ENCODE data around the gene RFNG.

RFNG gene

DNA sequence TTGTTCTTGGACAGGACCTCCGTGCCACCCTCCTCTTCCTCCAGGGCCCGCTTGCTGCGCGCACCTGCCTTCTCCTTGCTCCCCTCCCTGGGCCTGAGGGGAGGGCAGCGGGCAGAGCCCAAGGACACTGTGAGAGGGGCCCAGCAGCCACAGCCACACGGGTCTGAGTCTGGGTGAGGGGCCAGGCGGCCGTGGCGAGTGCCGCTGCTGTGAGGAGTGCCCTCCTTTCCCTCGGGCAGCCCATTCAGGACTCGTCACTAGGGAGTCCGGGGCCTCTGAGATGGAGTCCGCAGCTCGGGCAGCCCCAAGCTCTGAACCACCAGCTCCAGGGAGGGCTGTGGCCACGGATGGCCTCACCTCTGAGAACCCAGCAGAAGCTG lies 8.4 kb upstream of the RFNG start:
- H3K4me1 Mint-ChIP-seq (ENCODE audit: low read depth): peaks cover 3% of the 10 kb centered on the region
- H3K27me3 Mint-ChIP-seq (ENCODE audit: low read depth): no peaks in the 10 kb centered on the region
- H3K36me3 Mint-ChIP-seq (ENCODE audit: low read depth): peaks cover 3% of the 10 kb centered on the region
- H3K9me3 Mint-ChIP-seq: no peaks in the 10 kb centered on the region
- no peak overlapping the region for H3K27ac Mint-ChIP-seq
- no peak overlapping the region for H3K4me3 Mint-ChIP-seq

DNA sequence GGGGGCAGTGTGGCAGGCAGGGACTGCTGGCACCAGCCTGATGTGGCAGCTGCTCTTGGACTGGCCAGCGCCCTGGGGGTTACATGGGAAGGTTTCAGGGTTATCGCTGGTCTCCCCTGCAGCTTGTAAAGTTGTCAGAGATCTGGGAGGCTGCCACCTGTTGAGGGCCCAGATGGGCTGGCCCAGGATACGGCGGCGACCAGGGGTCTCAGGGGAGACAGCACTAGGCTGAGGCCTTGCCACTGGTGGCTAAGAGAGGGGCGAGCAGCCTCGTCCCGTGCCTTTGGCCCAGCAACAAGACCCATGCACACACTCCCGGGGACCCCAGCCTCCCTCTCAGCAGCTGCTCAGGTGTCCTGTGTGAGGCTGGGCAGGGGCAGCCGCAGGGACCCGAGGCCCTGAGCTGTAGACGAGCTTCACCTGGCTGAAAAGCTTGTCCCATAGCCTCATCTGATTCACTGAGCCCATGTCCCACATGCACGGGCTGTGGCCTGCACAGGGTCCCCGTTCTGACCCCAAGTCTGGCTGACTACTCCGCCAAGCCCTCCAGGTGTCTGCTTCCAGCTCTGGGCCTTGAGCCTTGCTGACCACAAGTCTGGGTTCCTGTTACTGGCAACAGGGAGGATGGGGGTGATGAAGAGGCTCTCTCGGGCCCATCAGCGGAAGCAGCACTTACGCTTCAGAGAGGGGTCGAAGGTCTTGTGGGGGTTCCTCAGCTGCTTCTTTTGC lies 7.8 kb upstream of the RFNG start:
- Mint-ChIP-seq H3K27ac (no peak overlapping the region), H3K27me3 (ENCODE audit: low read depth) (no peaks in the 10 kb centered on the region), H3K9me3 (no peaks in the 10 kb centered on the region), H3K4me3 (no peak overlapping the region), H3K36me3 (ENCODE audit: low read depth) (peaks cover 3% of the 10 kb centered on the region), H3K4me1 (ENCODE audit: low read depth) (peaks cover 3% of the 10 kb centered on the region)

DNA sequence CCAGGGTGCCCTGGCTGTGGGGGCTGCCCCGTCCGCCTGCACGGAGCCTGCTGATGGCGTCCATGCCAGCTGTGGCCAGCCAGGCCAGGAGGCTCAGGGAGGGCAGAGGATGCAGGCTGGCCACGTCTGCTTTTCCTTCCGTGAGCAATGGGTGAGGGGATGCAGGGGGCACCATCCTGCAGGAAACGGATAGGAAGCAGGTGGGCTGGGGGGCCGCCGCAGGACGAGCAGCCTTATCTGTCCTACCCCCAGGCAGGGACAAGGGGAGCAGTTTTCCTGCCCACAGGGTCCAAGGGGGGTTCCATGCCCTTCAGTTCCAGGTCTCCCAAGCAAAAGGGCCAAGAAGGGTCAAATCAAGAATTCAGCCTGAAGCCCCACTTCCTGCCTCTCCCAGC lies 7.2 kb upstream of the RFNG start:
- H3K27ac Mint-ChIP-seq: no peak overlapping the region
- H3K9me3 Mint-ChIP-seq: no peaks in the 10 kb centered on the region
- H3K4me3 Mint-ChIP-seq: no peak overlapping the region
- no peaks in the 10 kb centered on the region for H3K4me1 Mint-ChIP-seq (ENCODE audit: low read depth)
- no peaks in the 10 kb centered on the region for H3K27me3 Mint-ChIP-seq (ENCODE audit: low read depth)
- peaks cover 3% of the 10 kb centered on the region for H3K36me3 Mint-ChIP-seq (ENCODE audit: low read depth)

DNA sequence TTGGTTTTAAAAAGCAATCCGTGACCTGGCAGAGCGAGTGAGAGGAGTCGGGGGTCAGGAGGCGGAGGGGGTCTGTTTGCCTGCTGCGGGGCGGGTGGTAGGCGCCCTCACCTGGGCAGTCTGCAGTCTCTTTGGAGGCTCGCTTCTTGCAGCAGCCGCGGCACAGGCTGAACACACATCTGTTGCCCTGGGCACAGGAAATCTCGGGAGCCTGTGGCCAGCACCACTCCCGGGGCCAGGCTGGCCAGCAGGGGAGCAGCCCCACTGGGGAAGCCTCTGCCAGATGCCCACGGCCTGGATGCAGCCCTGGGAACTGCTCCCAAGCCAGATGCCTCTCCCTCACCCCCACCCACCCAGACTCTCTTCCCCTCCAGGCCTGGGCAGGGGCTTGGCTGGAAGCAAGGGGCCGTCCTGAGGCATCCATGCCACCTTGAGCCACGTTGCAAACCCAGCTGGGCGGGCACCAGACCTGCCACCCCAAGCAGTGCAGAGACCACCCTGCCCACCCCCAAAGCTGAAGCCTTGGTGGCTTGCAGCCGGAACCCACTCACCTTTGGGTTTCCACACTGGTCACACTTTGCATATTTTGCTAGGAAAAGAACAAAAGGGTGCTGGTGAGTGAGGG lies 6.7 kb upstream of the RFNG start:
- Mint-ChIP-seq H3K9me3 (no peaks in the 10 kb centered on the region), H3K27me3 (ENCODE audit: low read depth) (no peaks in the 10 kb centered on the region), H3K4me1 (ENCODE audit: low read depth) (peaks cover under 1% of the 10 kb centered on the region), H3K36me3 (ENCODE audit: low read depth) (peaks cover 3% of the 10 kb centered on the region), H3K27ac (no peak overlapping the region), H3K4me3 (no peak overlapping the region)

DNA sequence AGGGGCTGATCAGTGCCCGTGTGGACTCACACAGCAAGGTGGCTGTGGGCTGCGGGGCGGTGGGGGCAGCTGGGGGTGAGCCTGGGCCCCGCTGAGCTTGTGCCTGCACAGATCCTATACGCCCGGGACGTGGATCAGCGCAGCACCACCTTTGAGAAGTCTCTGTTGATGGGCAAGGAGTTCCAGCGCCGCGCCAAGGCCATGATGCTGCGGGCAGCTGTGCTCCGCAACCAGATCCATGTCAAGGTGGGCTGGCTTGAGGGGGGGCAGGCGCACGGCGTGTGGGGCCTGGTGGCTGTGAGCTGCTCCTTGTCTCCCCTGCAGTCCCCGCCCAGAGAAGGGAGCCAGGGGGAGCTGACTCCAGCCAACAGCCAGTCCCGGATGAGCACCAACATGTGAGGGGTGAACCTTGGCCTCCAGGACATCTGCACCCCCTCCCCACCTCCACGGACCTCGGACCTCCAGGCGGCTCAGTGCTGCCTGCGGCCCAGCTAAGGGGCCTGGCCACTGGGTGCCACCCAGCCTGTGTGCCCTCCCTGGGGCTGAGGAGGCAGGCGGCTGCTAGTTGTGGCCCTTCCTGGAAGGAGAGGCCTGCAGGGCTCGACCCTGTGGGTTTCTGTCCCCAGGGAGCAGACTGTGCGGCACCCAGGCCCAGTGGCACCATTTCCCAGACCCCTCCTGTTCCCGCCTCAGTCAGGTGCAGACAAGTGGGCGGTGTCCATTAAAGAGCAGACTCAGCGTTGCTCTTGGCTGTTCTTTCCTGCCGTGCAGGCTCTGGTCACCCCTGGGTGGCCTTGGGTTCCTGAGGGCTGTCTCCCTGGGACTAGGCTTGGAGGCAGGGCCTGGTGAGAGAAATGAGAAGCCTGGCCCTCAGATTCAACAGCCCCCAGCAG lies 5.4 kb upstream of the RFNG start:
- Mint-ChIP-seq H3K27ac (no peak overlapping the region), H3K4me3 (no peak overlapping the region), H3K36me3 (ENCODE audit: low read depth) (peaks cover 3% of the 10 kb centered on the region), H3K27me3 (ENCODE audit: low read depth) (no peaks in the 10 kb centered on the region), H3K4me1 (ENCODE audit: low read depth) (peaks cover 2% of the 10 kb centered on the region), H3K9me3 (no peaks in the 10 kb centered on the region)

DNA sequence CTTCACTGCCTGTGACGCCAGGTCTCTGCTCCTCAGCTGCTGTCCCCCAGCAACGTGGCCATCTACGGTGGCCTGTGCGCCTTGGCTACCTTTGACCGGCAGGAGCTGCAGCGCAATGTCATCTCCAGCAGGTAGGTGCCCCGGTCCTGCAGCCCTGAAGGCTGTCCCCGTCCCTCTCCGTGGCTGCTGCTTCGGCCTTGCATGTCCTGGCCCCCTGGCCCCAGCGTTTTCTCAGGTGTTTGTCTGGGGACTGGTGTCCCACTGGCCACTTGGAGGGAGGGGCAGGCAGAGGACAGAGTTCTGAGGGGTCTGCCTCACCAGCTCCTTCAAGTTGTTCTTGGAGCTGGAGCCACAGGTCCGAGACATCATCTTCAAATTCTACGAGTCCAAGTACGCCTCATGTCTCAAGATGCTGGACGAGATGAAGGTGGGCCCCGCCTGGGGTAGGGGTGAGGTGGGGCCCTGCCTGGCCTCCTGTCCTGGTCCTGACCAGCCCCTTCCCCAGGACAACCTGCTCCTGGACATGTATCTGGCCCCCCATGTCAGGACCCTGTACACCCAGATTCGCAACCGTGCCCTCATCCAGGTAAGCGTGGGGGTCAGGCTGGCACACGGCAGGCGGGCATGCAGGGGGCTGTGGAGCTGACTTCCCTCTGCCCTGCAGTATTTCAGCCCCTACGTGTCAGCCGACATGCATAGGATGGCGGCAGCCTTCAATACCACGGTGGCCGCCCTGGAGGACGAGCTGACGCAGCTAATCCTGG lies 4.5 kb upstream of the RFNG start:
- Mint-ChIP-seq H3K27ac (no peak overlapping the region), H3K4me3 (no peak overlapping the region), H3K27me3 (ENCODE audit: low read depth) (no peaks in the 10 kb centered on the region), H3K4me1 (ENCODE audit: low read depth) (peaks cover 2% of the 10 kb centered on the region), H3K9me3 (no peaks in the 10 kb centered on the region), H3K36me3 (ENCODE audit: low read depth) (peaks cover 3% of the 10 kb centered on the region)

DNA sequence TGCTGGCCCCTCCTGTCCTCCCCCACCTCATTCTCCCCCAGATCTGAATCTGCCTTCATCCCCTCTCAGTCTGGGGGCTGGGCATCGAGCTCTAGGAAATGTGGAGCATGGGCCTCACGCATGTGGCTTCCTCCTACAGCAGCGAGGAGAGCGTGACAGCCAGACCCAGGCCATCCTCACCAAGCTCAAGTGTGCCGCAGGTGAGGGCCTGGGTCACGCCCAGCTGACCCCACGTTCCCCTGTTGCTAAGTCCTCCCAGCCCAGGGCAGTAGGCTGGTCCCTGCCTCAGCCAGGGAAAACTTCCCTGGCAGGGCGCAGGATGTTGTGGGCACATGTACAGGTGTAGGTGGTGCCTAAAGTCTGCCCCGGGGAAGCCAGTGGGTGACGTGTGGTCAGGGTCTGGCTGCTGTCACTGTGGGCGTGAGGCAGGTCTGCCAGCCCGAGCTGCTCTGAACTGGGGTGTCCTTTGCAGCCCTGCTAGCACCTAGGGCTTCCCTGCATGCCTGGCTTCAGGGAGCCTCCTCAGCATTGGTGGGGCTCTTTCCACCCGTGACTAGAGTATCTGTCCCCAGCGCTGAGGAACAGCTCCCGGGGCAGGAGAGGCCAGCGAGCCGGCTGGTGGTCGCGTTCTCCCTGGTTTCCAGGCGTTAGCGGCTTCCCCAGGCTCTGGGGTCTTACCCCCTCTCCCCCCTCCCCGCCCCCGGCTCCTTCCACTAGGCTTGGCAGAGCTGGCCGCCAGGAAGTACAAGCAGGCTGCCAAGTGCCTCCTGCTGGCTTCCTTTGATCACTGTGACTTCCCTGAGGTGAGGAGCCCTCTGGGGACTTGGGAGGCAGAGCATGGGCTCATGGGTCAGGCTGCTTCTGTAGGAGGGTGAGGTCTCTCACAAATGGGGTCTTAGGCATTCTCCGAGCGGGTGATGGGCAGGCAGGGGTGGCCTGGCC lies 3.7 kb upstream of the RFNG start:
- Mint-ChIP-seq H3K36me3 (ENCODE audit: low read depth) (peaks cover 3% of the 10 kb centered on the region), H3K9me3 (no peaks in the 10 kb centered on the region), H3K27ac (no peak overlapping the region), H3K4me1 (ENCODE audit: low read depth) (peaks cover 6% of the 10 kb centered on the region), H3K4me3 (peak overlapping the region; percentile 37), H3K27me3 (ENCODE audit: low read depth) (no peaks in the 10 kb centered on the region)

DNA sequence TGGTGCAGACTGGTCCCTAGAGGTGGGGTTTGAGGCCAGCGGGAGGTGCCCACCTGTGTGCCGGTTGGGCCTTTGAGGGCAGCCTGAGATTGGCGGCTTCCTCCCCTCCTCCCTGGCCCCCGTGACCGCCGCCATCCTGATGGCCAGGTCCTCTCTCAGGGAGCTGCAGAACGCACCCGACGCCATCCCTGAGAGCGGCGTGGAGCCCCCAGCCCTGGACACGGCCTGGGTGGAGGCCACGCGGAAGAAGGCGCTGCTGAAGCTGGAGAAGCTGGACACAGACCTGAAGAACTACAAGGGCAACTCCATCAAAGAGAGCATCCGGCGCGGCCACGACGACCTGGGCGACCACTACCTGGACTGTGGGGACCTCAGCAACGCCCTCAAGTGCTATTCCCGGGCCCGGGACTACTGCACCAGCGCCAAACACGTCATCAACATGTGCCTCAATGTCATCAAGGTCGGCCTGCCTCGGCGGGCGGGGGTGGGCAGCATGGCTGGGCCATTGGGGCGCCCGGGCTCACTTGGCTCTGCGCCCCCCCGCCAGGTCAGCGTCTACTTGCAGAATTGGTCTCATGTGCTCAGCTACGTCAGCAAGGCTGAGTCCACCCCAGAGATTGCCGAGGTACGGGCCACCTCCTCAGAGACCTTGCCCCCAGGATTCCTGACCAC lies 2.9 kb upstream of the RFNG start:
- no peaks in the 10 kb centered on the region for H3K9me3 Mint-ChIP-seq
- peaks cover 7% of the 10 kb centered on the region for H3K4me1 Mint-ChIP-seq (ENCODE audit: low read depth)
- H3K27ac Mint-ChIP-seq: no peak overlapping the region
- peaks cover 3% of the 10 kb centered on the region for H3K36me3 Mint-ChIP-seq (ENCODE audit: low read depth)
- no peaks in the 10 kb centered on the region for H3K27me3 Mint-ChIP-seq (ENCODE audit: low read depth)
- H3K4me3 Mint-ChIP-seq: peak overlapping the region; percentile 37

DNA sequence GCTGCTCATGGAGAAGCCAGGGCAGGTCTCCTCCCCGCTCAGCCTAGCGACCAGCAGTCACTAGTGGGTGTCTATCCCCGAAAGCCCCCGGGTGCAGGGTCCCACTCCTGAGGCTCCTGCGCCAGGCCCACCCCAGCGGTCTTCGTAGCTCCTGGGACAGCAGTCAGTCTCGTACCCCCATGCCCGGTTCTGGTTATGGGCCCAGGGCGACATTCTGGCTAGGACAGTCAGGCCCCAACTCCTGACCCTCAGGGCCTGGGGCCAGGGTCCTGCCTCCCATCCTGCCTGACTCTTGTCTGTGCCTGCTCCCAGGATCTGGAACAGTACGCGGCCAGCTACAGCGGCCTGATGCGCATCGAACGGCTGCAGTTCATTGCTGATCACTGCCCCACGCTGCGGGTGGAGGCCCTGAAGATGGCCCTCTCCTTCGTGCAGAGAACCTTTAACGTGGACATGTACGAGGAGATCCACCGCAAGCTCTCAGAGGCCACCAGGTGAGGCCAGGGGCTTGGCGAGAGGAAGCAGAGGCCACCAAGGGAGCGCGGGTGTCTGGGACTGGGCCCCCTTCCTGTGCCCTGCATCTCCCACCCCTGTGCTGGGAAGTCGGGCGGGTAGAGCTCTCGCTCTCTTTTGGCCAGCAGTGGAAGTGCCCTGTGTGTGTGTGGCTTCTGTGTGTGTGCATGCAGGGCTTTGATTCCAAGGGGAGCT lies 2.1 kb upstream of the RFNG start:
- Mint-ChIP-seq H3K4me1 (ENCODE audit: low read depth) (peaks cover 7% of the 10 kb centered on the region), H3K27ac (peak overlapping the region; percentile 20), H3K9me3 (no peaks in the 10 kb centered on the region), H3K27me3 (ENCODE audit: low read depth) (no peaks in the 10 kb centered on the region), H3K4me3 (peak overlapping the region; percentile 70), H3K36me3 (ENCODE audit: low read depth) (peaks cover 3% of the 10 kb centered on the region)

DNA sequence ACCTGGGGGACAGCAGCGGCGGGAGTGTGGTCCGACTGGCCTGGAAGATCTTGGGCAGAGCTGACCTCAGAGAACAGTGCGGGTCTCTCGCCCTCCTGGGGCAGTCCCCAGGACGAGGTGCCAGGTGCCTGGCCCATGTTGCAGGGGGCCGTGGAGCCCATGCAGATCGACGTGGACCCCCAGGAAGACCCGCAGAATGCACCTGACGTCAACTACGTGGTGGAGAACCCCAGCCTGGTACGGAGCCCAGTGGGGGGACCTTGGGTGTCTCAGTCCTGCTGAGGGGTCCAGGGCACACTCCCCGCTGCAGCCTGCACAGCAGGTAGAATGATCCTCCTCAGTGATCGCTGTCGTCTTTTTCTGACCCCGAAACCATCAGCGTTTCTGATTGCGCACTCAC lies 1.5 kb upstream of the RFNG start:
- peaks cover 7% of the 10 kb centered on the region for H3K4me1 Mint-ChIP-seq (ENCODE audit: low read depth)
- no peaks in the 10 kb centered on the region for H3K27me3 Mint-ChIP-seq (ENCODE audit: low read depth)
- peak overlapping the region; percentile 20 for H3K27ac Mint-ChIP-seq
- H3K4me3 Mint-ChIP-seq: peak overlapping the region; percentile 70
- no peaks in the 10 kb centered on the region for H3K9me3 Mint-ChIP-seq
- H3K36me3 Mint-ChIP-seq (ENCODE audit: low read depth): peaks cover 3% of the 10 kb centered on the region

DNA sequence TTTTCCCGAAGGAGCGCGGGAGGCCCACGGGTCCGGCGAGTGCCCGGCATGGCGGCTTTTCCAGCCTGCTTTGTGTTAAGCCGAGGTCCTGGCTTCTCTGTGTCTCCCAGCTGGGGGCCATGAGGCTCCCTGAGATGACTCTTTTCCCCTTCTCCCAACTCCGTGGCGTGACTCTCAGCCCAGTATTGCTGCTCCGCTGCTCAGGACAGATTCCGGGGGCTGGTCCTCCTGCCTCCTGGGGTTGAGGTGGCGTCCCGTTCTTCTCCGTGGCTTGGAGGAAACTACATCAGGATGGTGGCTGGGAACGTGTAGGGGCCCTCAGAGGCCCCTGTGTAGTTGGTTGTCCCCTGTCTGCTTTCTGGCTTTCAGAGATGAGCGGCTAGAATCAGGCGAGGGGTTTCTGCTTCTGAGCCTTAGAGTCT lies 1.0 kb upstream of the RFNG start:
- no peaks in the 10 kb centered on the region for H3K27me3 Mint-ChIP-seq (ENCODE audit: low read depth)
- peak overlapping the region; percentile 70 for H3K4me3 Mint-ChIP-seq
- no peaks in the 10 kb centered on the region for H3K9me3 Mint-ChIP-seq
- H3K4me1 Mint-ChIP-seq (ENCODE audit: low read depth): peaks cover 8% of the 10 kb centered on the region
- no peak overlapping the region for H3K27ac Mint-ChIP-seq
- H3K36me3 Mint-ChIP-seq (ENCODE audit: low read depth): peaks cover 2% of the 10 kb centered on the region

DNA sequence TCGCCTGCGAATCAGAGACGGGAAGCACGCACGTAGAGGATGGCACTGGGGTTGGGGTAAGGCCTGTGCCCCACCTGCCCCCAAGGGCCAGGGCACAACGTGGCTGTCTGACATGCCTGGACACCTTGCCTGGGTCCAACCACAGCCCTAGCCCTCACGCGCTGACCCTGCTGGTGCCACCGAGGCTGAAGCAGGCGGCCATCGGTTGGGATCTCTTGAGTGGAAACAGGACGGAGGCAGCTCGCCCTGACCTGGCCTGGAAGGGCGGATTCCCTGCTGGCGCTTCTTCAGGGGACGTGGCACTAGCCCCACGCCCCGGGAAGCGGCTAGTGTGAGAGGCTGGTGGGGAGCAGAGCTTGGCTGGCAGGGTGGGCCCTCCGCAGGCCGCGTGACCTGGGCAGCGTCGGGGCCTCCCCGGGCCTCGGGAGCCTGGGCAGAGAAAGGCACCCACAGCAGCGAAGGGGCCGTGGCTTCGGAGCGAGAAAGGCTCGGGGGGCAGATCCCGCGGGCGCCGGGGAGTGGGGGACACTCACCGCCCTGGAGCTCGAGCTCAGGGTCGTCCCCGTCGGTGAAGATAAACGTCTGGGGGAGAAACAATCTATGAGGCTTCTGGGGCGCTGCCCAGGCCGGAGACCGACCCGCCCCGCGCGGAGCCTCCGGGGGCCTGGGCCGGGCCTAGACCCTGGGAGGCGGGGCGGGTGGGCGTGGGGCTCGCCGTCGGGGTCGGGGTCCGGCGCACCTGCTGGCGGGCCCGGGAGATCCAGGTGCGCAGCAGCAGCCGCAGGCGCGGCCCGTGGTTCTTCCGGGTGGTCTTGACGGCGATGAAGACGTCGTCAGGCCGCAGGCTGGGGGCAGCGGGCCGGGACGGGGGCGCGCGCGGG lies 610 bp downstream of the RFNG start:
- H3K9me3 Mint-ChIP-seq: no peaks in the 10 kb centered on the region
- H3K4me1 Mint-ChIP-seq (ENCODE audit: low read depth): peaks cover 11% of the 10 kb centered on the region
- H3K27me3 Mint-ChIP-seq (ENCODE audit: low read depth): no peaks in the 10 kb centered on the region
- H3K4me3 Mint-ChIP-seq: peak overlapping the region; percentile 88
- peak overlapping the region; percentile 88 for H3K27ac Mint-ChIP-seq
- H3K36me3 Mint-ChIP-seq (ENCODE audit: low read depth): peaks cover 5% of the 10 kb centered on the region
